GM19025 (cell line): ENCODE data around the gene HTR4.

Experiments used
- ATAC-seq: cut with Tn5 transposase; IDR thresholded peaks from one replicate; pipeline ENCODE4 v1.9.1; 2021; ENCODE audit warnings: mild to moderate bottlenecking, low read depth, moderate library complexity; ENCODE audit not compliant: unreplicated experiment

HTR4 gene

GRCh38 chr5:148619484-148619883 is 34.8 kb downstream of the HTR4 start:
- ATAC-seq: no peak

GRCh38 chr5:148615644-148616275 is 38.6 kb downstream of the HTR4 start:
- ATAC-seq: no peak

GRCh38 chr5:148607406-148607805 is 46.9 kb downstream of the HTR4 start:
- no peak for ATAC-seq

- no peak for ATAC-seq
These were observed 48.0 kb downstream of the HTR4 start for GRCh38 chr5:148606296-148606695.

GRCh38 chr5:148599187-148599586 is 55.1 kb downstream of the HTR4 start:
- no peak for ATAC-seq

- ATAC-seq: no peak
These were observed 58.6 kb downstream of the HTR4 start for GRCh38 chr5:148595697-148596096.

GRCh38 chr5:148586796-148587195 is 67.5 kb downstream of the HTR4 start:
- ATAC-seq: no peak

GRCh38 chr5:148585988-148586387 is 68.3 kb downstream of the HTR4 start:
- no peak for ATAC-seq

GRCh38 chr5:148584103-148584502 is 70.2 kb downstream of the HTR4 start:
- ATAC-seq: no peak

GRCh38 chr5:148583421-148583965 is 70.8 kb downstream of the HTR4 start:
- no peak for ATAC-seq

- ATAC-seq: no peak
These were observed 80.2 kb downstream of the HTR4 start for GRCh38 chr5:148574167-148574566.

GRCh38 chr5:148573374-148573773 is 81.0 kb downstream of the HTR4 start:
- no peak for ATAC-seq

GRCh38 chr5:148569948-148570347 is 84.4 kb downstream of the HTR4 start:
- no peak for ATAC-seq

- no peak for ATAC-seq
These were observed 89.2 kb downstream of the HTR4 start for GRCh38 chr5:148565148-148565547.

GRCh38 chr5:148563021-148563420 is 91.3 kb downstream of the HTR4 start:
- no peak for ATAC-seq

- ATAC-seq: no peak
These were observed 92.5 kb downstream of the HTR4 start for GRCh38 chr5:148561801-148562311.

GRCh38 chr5:148559461-148559860 is 94.9 kb downstream of the HTR4 start:
- ATAC-seq: no peak

- no peak for ATAC-seq
These were observed 95.4 kb downstream of the HTR4 start for GRCh38 chr5:148558892-148559291.

- no peak for ATAC-seq
These were observed 97.5 kb downstream of the HTR4 start for GRCh38 chr5:148556835-148557234.

- ATAC-seq: no peak
These were observed 99.7 kb downstream of the HTR4 start for GRCh38 chr5:148554621-148555020.

GRCh38 chr5:148543727-148544126 is 110.6 kb downstream of the HTR4 start:
- no peak for ATAC-seq

GRCh38 chr5:148542812-148543211 is 111.5 kb downstream of the HTR4 start:
- ATAC-seq: no peak
